Fibroblast of skin of left quadriceps (primary cell): Measurements from ENCODE around the gene CLDN4.
A peak's percentile ranks its signal among the peaks of the same experiment; 100 is the strongest.

Experiments
- DNase-seq, 2 experiments: peaks; one replicate each; pipeline ENCODE4 v3.0.0-alpha.2; 2013; ENCODE audit warnings: low read depth in 2 of 2

The CLDN4 gene

GRCh38 chr7:73872056-73872908, 41.5 kb downstream of the CLDN4 start:
- DNase-seq = no peak

GRCh38 chr7:73876361-73876760, 45.6 kb downstream of the CLDN4 start:
- no peak for DNase-seq

- no peak for DNase-seq
These were observed 46.2 kb downstream of the CLDN4 start for GRCh38 chr7:73876973-73877372.

GRCh38 chr7:73879977-73880681, 49.3 kb downstream of the CLDN4 start:
- peak in 1 of 2 experiments; percentile 40 for DNase-seq

- DNase-seq = no peak
These were observed 50.0 kb downstream of the CLDN4 start for GRCh38 chr7:73880755-73881328.

GRCh38 chr7:73881352-73882046, 50.7 kb downstream of the CLDN4 start:
- DNase-seq = no peak

- DNase-seq = no peak
These were observed 51.2 kb downstream of the CLDN4 start for GRCh38 chr7:73882047-73882402.
